Neutrophil (primary cell): ENCODE measurements around the gene MAPK1IP1L.

ENCODE experiments used
- H3K27ac ChIP-seq: fragments of 200-600 bp; sonication (generic); 2 replicates; pipeline ENCODE4 v1.5.1; 2016; ENCODE audit warnings: mild to moderate bottlenecking, moderate library complexity
- H3K27me3 ChIP-seq: fragments of 200-600 bp; sonication (generic); 2 replicates; pipeline ENCODE4 v1.6.0; 2016; ENCODE audit warnings: mild to moderate bottlenecking
- H3K36me3 ChIP-seq: fragments of 200-600 bp; sonication (generic); 2 replicates; pipeline ENCODE4 v1.5.1; 2017
- H3K4me1 ChIP-seq, 2 experiments: fragments of 200-600 bp in 1 of 2; sonication (generic) in 1 of 2; 1 replicate in 1 of 2; 2 replicates in 1 of 2; pipeline versions ENCODE4 v1.5.1 to v1.6.1; 2013 to 2016; ENCODE audit warnings: low read depth in 1 of 2, low read length in 1 of 2, mild to moderate bottlenecking in 1 of 2, moderate library complexity in 1 of 2; ENCODE audit not compliant: control insufficient read depth in 1 of 2, insufficient read depth in 1 of 2
- H3K4me3 ChIP-seq, 2 experiments: fragments of 200-600 bp in 1 of 2; sonication (generic) in 1 of 2; 1 replicate in 1 of 2; 2 replicates in 1 of 2; pipeline ENCODE4 v1.5.1; 2013 to 2016; ENCODE audit warnings: low read depth in 1 of 2, low read length in 1 of 2, mild to moderate bottlenecking in 1 of 2, moderate library complexity in 1 of 2
- H3K9me3 ChIP-seq: fragments of 200-600 bp; sonication (generic); 2 replicates; pipeline ENCODE4 v1.5.1; 2016
- TF ChIP-seq, protein P1 (sequence below): fragments of 200-600 bp; sonication (generic); IDR thresholded peaks from 2 replicates; pipeline ENCODE4 v1.5.1; 2016; ENCODE audit warnings: antibody characterized with exemption

MAPK1IP1L gene

DNA sequence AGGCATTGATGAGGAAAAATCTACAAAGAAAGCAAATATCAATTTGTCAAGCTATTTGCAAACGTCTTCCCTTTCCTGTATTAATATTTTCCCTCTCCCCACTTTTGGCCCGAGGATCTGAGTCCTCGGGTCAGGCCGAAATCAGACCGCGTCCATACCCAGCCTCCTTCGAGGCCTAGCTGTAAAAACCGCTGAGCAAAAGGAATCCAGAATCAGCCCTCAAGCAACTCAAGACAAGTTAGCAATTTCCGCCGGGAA, 353 bp upstream of the MAPK1IP1L start:
- no peaks in the 10 kb centered on the region for H3K9me3 ChIP-seq
- no peaks in the 10 kb centered on the region for H3K27me3 ChIP-seq
- H3K36me3 ChIP-seq: no peaks in the 10 kb centered on the region
- peak overlapping the region; percentile 93 for H3K27ac ChIP-seq
- H3K4me1 ChIP-seq: peaks cover 17 to 19% of the 10 kb centered on the region in 2 experiments
- TF ChIP-seq, protein P1, sequence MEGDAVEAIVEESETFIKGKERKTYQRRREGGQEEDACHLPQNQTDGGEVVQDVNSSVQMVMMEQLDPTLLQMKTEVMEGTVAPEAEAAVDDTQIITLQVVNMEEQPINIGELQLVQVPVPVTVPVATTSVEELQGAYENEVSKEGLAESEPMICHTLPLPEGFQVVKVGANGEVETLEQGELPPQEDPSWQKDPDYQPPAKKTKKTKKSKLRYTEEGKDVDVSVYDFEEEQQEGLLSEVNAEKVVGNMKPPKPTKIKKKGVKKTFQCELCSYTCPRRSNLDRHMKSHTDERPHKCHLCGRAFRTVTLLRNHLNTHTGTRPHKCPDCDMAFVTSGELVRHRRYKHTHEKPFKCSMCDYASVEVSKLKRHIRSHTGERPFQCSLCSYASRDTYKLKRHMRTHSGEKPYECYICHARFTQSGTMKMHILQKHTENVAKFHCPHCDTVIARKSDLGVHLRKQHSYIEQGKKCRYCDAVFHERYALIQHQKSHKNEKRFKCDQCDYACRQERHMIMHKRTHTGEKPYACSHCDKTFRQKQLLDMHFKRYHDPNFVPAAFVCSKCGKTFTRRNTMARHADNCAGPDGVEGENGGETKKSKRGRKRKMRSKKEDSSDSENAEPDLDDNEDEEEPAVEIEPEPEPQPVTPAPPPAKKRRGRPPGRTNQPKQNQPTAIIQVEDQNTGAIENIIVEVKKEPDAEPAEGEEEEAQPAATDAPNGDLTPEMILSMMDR: no peak
- peak overlapping the region; percentile 72 to 93 for H3K4me3 ChIP-seq

DNA sequence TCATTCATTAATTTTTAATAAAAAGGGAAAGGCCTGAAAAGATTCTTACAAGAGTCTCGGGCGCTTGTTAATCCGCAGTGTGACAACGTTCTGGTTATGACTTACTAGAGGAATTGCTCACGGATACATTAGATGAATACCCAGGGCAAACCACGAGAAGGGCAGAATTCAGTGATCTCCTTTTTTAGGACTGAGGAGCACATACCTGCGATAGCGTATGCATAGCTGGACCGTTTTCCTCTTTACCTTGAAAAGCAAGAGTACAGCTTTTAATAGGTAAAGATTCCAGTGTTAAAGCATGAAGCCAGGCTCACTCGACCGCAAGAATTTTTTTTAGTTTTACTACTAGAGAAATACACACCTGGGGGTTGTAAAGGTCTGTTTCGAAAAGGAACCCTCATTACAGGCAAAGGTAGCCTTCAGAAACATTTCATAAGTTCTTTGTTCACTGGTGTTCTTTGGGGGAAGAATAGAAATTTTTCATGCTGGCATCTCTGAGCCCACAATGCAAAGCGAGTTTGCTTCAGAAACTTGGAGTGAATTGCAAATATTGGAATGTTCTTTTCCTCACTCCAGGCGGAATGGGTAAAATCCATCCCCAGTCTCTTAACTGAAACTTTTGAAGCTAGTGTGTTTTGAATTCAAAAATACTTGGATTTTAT, 953 bp downstream of the MAPK1IP1L start:
- H3K4me1 ChIP-seq: peaks cover 17 to 19% of the 10 kb centered on the region in 2 experiments
- no peaks in the 10 kb centered on the region for H3K36me3 ChIP-seq
- H3K27me3 ChIP-seq: no peaks in the 10 kb centered on the region
- H3K4me3 ChIP-seq: peak overlapping the region; percentile 72 to 93
- TF ChIP-seq, protein P1: no peak
- peak overlapping the region; percentile 93 for H3K27ac ChIP-seq
- no peaks in the 10 kb centered on the region for H3K9me3 ChIP-seq

DNA sequence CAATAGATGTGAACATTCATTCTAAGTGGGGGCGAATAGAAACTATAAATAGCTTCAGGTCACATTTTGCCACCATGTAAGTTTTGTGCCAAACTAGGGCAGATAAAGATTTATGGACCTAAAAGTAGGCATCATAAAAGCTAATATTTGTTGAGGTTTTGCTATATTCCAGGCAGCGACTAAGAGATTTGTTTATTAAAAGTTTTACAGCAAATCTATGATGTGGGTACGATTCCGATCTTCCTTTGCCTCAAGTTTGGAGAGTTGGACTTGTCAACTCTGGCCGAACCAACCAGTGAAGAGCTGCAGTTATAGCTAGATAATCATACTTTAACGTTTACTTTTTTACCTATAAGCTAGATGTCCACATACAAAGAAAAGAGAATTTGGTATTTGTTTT, 1.6 kb downstream of the MAPK1IP1L start:
- H3K36me3 ChIP-seq: peaks cover 4% of the 10 kb centered on the region
- H3K27ac ChIP-seq: peak overlapping the region; percentile 93
- peaks cover 17 to 19% of the 10 kb centered on the region in 2 experiments for H3K4me1 ChIP-seq
- no peaks in the 10 kb centered on the region for H3K27me3 ChIP-seq
- no peaks in the 10 kb centered on the region for H3K9me3 ChIP-seq
- H3K4me3 ChIP-seq: no peak overlapping the region
- TF ChIP-seq, protein P1: no peak

DNA sequence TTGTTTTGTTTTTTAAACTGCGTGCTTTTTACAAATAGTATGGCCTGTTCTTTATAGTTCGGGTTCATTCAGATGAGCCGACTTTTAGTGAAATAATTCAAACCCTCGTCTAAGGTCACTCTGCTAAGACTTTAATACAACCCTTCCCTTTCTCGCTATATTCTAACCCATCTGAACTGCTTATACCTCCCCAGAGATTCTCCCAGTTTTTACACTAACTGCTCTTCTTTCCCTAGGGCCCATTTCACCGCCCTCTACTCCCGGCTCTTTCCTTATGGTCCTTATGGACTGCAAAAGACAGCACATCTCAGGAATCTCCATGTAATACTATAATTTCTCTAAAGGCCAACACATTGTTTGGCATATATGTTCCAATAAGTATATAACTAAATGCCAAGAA, 2.1 kb downstream of the MAPK1IP1L start:
- Histone ChIP-seq H3K36me3 (peaks cover 4% of the 10 kb centered on the region), H3K27ac (no peak overlapping the region), H3K4me3 (no peak overlapping the region), H3K4me1 (peaks cover 17 to 19% of the 10 kb centered on the region in 2 experiments), H3K9me3 (no peaks in the 10 kb centered on the region), H3K27me3 (no peaks in the 10 kb centered on the region)
- TF ChIP-seq, protein P1: no peak

DNA sequence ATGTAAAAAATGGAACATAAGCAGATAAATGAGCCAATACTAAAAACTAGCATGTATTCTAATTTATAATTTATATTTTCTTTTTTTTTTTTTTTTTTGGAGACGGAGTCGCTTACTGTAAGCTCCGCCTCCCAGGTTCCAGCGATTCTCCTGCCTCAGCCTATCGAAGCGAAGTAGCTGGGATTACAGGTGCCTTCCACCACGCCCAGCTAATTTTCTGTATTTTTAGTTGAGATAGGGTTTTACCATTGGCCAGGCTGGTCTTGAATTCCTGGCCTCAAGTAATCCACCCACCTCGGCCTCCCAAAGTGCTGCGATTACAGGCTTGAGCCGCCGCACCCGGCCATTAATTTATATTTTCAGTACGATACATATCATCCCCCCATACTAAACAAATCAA, 2.7 kb downstream of the MAPK1IP1L start:
- Histone ChIP-seq H3K36me3 (peaks cover 4% of the 10 kb centered on the region), H3K9me3 (no peaks in the 10 kb centered on the region), H3K4me1 (peaks cover 17 to 19% of the 10 kb centered on the region in 2 experiments), H3K27me3 (no peaks in the 10 kb centered on the region), H3K27ac (no peak overlapping the region), H3K4me3 (no peak overlapping the region)
- TF ChIP-seq, protein P1: no peak
